Mucosa of descending colon (tissue), 3 donors: ENCODE measurements around the gene LACTBL1. TPM values are rescaled to one million over a fixed set of nuclear protein-coding genes. Genes with fewer than 3 reads are reported as not detected.

Experiments used
- ATAC-seq: fragments of 200-7000 bp; cut with Tn5 transposase; one replicate; pipeline ENCODE4 v1.9.1; 2020; ENCODE audit warnings: mild to moderate bottlenecking, moderate library complexity
- DNase-seq, 3 donors: peaks; one replicate each; pipeline ENCODE4 v3.0.0-alpha.2; 2020
- H3K36me3 ChIP-seq: fragments of 200-600 bp; one replicate; pipeline ENCODE4 v1.8.0; 2021; ENCODE audit warnings: low read depth, mild to moderate bottlenecking
- H3K4me1 ChIP-seq: fragments of 200-600 bp; one replicate; pipeline ENCODE4 v1.8.0; 2021; ENCODE audit warnings: low read depth, mild to moderate bottlenecking
- H3K4me3 ChIP-seq: fragments of 200-600 bp; one replicate; pipeline ENCODE4 v1.8.0; 2021; ENCODE audit warnings: mild to moderate bottlenecking
- H3K9me3 ChIP-seq: fragments of 200-600 bp; one replicate; pipeline ENCODE4 v1.8.0; 2021; ENCODE audit warnings: mild to moderate bottlenecking
- intact Hi-C, 2 donors: fragments of 100-400 bp; cut with DNase I in 1 of 2; cut with micrococcal nuclease in 1 of 2; formaldehyde crosslinking; loops; one replicate each; pipeline versions ENCODE4 v1.11.0 to v1.11.1; 2022; cut with DNase I, micrococcal nuclease
- total RNA-seq, 3 donors: library from RNA; stranded (reverse); fragmentation: NEBNext Ultra II Directional in 2 of 3; extraction: Animal tissue kit (Norgen Biotek cat#: 25700) in 2 of 3; gene quantifications; one replicate each; pipeline versions ENCODE4 v1.2.1 to v1.2.4, GENCODE V29; 2021 to 2023
- TF ChIP-seq, protein P1 (sequence below): fragments of 200-600 bp; IDR thresholded peaks from one replicate; pipeline ENCODE4 v1.8.0; 2022; ENCODE audit warnings: antibody characterized with exemption, mild to moderate bottlenecking
- donor health status: DM: no; HTN: no; CAD: no; lungs with moderate emphysema.
- donor health status: DM: no; HTN: no; CAD: no.
- donor health status: DM: no; HTN: yes; CAD: no.

The LACTBL1 gene
- total RNA-seq, 3 donors from 2014 or later, result not detected

- intact Hi-C loops, result no loop called here
- no peak overlapping the region for H3K4me3 ChIP-seq
- ATAC-seq (no peak), DNase-seq (no peak)
- TF ChIP-seq, protein P1, sequence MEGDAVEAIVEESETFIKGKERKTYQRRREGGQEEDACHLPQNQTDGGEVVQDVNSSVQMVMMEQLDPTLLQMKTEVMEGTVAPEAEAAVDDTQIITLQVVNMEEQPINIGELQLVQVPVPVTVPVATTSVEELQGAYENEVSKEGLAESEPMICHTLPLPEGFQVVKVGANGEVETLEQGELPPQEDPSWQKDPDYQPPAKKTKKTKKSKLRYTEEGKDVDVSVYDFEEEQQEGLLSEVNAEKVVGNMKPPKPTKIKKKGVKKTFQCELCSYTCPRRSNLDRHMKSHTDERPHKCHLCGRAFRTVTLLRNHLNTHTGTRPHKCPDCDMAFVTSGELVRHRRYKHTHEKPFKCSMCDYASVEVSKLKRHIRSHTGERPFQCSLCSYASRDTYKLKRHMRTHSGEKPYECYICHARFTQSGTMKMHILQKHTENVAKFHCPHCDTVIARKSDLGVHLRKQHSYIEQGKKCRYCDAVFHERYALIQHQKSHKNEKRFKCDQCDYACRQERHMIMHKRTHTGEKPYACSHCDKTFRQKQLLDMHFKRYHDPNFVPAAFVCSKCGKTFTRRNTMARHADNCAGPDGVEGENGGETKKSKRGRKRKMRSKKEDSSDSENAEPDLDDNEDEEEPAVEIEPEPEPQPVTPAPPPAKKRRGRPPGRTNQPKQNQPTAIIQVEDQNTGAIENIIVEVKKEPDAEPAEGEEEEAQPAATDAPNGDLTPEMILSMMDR, result no peak
- H3K36me3 ChIP-seq, result no peaks in the 10 kb centered on the region
- no peaks in the 10 kb centered on the region for H3K4me1 ChIP-seq
- no peaks in the 10 kb centered on the region for H3K9me3 ChIP-seq
Observed at GRCh38 chr1:22955146-22955545, 17.5 kb downstream of the LACTBL1 start.

DNA sequence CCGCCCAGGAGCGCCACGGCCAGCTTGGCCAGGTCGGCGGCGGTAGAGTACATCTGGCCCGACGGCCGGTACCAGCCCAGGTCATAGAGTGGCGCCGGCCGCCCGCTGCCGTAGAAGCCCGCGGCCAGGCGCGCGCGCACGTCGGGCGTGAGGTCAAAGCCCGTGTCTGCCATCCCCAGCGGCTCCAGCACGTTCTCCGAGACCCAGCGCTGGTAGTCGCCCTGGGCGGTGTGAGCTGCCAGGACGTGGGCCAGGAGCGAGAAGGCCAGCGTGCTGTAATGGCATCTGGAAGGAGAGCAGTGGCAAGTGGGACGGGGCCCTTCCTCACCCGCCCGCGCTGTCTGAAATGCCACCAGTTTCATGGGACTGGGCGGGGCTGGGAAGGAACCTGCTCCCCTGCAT is 18.9 kb downstream of the LACTBL1 start:
- H3K4me1 ChIP-seq, result no peaks in the 10 kb centered on the region
- H3K36me3 ChIP-seq, result no peaks in the 10 kb centered on the region
- H3K9me3 ChIP-seq, result no peaks in the 10 kb centered on the region
- intact Hi-C loops, result no loop called here
- ATAC-seq (peak; percentile 9), DNase-seq (no peak)
- TF ChIP-seq, protein P1, result no peak
- H3K4me3 ChIP-seq, result no peak overlapping the region

- Histone ChIP-seq H3K36me3 (no peaks in the 10 kb centered on the region), H3K4me1 (no peaks in the 10 kb centered on the region), H3K9me3 (no peaks in the 10 kb centered on the region), H3K4me3 (no peak overlapping the region)
- ATAC-seq, result peak; percentile 33
- TF ChIP-seq, protein P1, result no peak
- intact Hi-C loops, result no loop called here
- no peak for DNase-seq
Observed at GRCh38 chr1:22953057-22953739, 19.5 kb downstream of the LACTBL1 start.

DNA sequence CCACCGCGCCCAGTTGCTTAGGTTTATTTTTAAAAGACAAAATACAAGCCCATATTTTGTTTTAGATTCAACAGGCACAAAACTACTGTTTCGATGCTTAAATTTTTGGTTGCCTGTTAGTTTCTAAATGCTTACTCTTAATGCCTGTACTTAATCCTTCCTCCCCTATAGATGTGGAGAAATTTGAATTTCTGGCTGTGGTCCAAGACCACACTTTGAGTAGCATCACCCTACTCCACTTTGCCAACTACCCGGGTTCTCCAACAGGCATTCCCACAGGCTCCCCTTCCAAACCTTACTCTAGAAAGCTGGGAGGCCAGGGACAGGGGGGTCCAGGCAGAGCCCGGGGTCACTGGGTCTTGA is 20.0 kb downstream of the LACTBL1 start:
- ATAC-seq, result no peak

DNA sequence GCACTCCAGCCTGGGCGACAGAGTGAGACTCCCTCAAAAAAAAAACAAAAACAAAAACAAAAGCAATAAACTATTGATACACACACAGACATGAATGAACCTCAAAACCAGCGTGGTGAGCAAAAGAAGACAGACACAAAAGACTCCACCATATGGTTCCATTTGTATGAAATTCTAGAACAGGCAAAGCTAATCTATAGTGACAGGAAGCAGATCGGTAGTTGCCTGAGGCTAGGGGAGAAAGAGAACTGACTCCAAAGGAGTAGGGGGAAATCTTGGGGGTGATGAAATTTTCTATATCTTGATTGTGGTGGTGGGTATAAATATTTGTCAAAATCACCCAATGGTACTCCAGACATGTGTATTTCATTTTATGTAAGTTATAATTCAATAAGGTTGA is 20.9 kb downstream of the LACTBL1 start:
- no peaks in the 10 kb centered on the region for H3K9me3 ChIP-seq
- TF ChIP-seq, protein P1, result no peak
- intact Hi-C loops, result no loop called here
- H3K4me1 ChIP-seq, result no peaks in the 10 kb centered on the region
- DNase-seq, result no peak
- no peak for ATAC-seq
- H3K36me3 ChIP-seq, result no peaks in the 10 kb centered on the region
- H3K4me3 ChIP-seq, result no peak overlapping the region

More for the DNA sequence above, 20.0 kb downstream of the LACTBL1 start:
- intact Hi-C loops, result no loop called here
- Histone ChIP-seq H3K4me3 (no peak overlapping the region), H3K36me3 (no peaks in the 10 kb centered on the region), H3K9me3 (no peaks in the 10 kb centered on the region), H3K4me1 (no peaks in the 10 kb centered on the region)
- TF ChIP-seq, protein P1, result no peak
- DNase-seq, result no peak
